H9 (cell line): ENCODE results near the gene SYCP2L. TPM values are rescaled to one million over a fixed set of nuclear protein-coding genes. Genes with fewer than 3 reads are reported as not detected.

Source experiments
- DNase-seq: peaks from one replicate; pipeline ENCODE4 v3.0.0-alpha.2; 2017
- H2AFZ ChIP-seq: one replicate; pipeline ENCODE4 v1.6.1; 2013; ENCODE audit warnings: mild to moderate bottlenecking, low read length, control low read depth, moderate library complexity
- H2AK5ac ChIP-seq: 2 replicates; pipeline ENCODE4 v1.6.1; 2013; ENCODE audit warnings: low read length, control low read depth, mixed read lengths; ENCODE audit not compliant: insufficient read length
- H2BK120ac ChIP-seq: one replicate; pipeline ENCODE4 v1.6.1; 2013; ENCODE audit warnings: low read depth, mild to moderate bottlenecking, low read length, control low read depth, inconsistent platforms; ENCODE audit not compliant: poor library complexity, severe bottlenecking
- H2BK12ac ChIP-seq: 2 replicates; pipeline ENCODE4 v1.6.1; 2013; ENCODE audit warnings: low read length, control low read depth, mixed read lengths, low read depth; ENCODE audit not compliant: insufficient read length
- H2BK15ac ChIP-seq: 2 replicates; pipeline ENCODE4 v1.6.1; 2013; ENCODE audit warnings: low read depth, low read length, control low read depth
- H2BK20ac ChIP-seq: one replicate; pipeline ENCODE4 v1.6.1; 2013; ENCODE audit warnings: low read depth, mild to moderate bottlenecking, low read length, control low read depth, inconsistent platforms; ENCODE audit not compliant: poor library complexity, severe bottlenecking
- H2BK5ac ChIP-seq: 2 replicates; pipeline ENCODE4 v1.6.1; 2013; ENCODE audit warnings: low read length, control low read depth, mixed read lengths; ENCODE audit not compliant: insufficient read length
- H3K14ac ChIP-seq: 2 replicates; pipeline ENCODE4 v1.6.1; 2013; ENCODE audit warnings: low read length, control low read depth; ENCODE audit not compliant: insufficient read depth
- H3K18ac ChIP-seq: 2 replicates; pipeline ENCODE4 v1.6.1; 2013; ENCODE audit warnings: low read depth, mild to moderate bottlenecking, mixed read lengths, low read length, control low read depth; ENCODE audit not compliant: insufficient read length
- H3K23ac ChIP-seq: 2 replicates; pipeline ENCODE4 v1.6.1; 2013; ENCODE audit warnings: low read length, control low read depth, mixed read lengths, low read depth; ENCODE audit not compliant: insufficient read length
- H3K23me2 ChIP-seq: 2 replicates; pipeline ENCODE4 v1.6.1; 2013; ENCODE audit warnings: low read depth, mild to moderate bottlenecking, mixed read lengths, low read length, control low read depth; ENCODE audit not compliant: insufficient read length, poor library complexity, severe bottlenecking
- H3K27ac ChIP-seq: 2 replicates; pipeline ENCODE4 v1.5.1; 2013; ENCODE audit warnings: low read length, control low read depth, mixed read lengths, low read depth; ENCODE audit not compliant: insufficient read length
- H3K27me3 ChIP-seq: 2 replicates; pipeline ENCODE4 v1.6.1; 2013; ENCODE audit warnings: low read length, control low read depth, inconsistent platforms; ENCODE audit not compliant: insufficient read depth
- H3K4ac ChIP-seq: 2 replicates; pipeline ENCODE4 v1.6.1; 2013; ENCODE audit warnings: low read depth, mild to moderate bottlenecking, control low read depth, inconsistent platforms, low read length, moderate library complexity
- H3K4me1 ChIP-seq: 2 replicates; pipeline ENCODE4 v1.6.1; 2013; ENCODE audit warnings: low read length, control low read depth, inconsistent platforms; ENCODE audit not compliant: insufficient read depth
- H3K4me2 ChIP-seq: 2 replicates; pipeline ENCODE4 v1.6.1; 2013; ENCODE audit warnings: low read length, control low read depth, mixed read lengths; ENCODE audit not compliant: insufficient read length, insufficient read depth
- H3K56ac ChIP-seq: 2 replicates; pipeline ENCODE4 v1.6.1; 2013; ENCODE audit warnings: low read depth, mild to moderate bottlenecking, mixed read lengths, low read length, control low read depth; ENCODE audit not compliant: insufficient read length
- H3K79me1 ChIP-seq: 2 replicates; pipeline ENCODE4 v1.6.1; 2013; ENCODE audit warnings: low read depth, mild to moderate bottlenecking, moderate library complexity, low read length, control low read depth, inconsistent platforms; ENCODE audit not compliant: insufficient read depth, poor library complexity, severe bottlenecking
- H3K79me2 ChIP-seq: 2 replicates; pipeline ENCODE4 v1.6.1; 2013; ENCODE audit warnings: low read length, control low read depth, inconsistent platforms; ENCODE audit not compliant: insufficient read depth
- H3K9ac ChIP-seq: 2 replicates; pipeline ENCODE4 v1.6.1; 2013; ENCODE audit warnings: low read length, control low read depth, mixed read lengths; ENCODE audit not compliant: insufficient read length; ENCODE audit errors: extremely low read depth
- H3K9me3 ChIP-seq: one replicate; pipeline ENCODE4 v1.6.1; 2013; ENCODE audit warnings: low read depth, low read length, inconsistent platforms; ENCODE audit not compliant: control insufficient read depth
- H3T11ph ChIP-seq: one replicate; pipeline ENCODE4 v1.6.1; 2013; ENCODE audit warnings: mild to moderate bottlenecking, low read length, control low read depth, inconsistent platforms
- H4K20me1 ChIP-seq: one replicate; pipeline ENCODE4 v1.6.1; 2013; ENCODE audit not compliant: control insufficient read depth, insufficient read length, insufficient read depth
- H4K5ac ChIP-seq: 2 replicates; pipeline ENCODE4 v1.6.1; 2013; ENCODE audit warnings: low read depth, mild to moderate bottlenecking, mixed read lengths, low read length, control low read depth; ENCODE audit not compliant: insufficient read length
- H4K8ac ChIP-seq: replicated peaks from 2 replicates; pipeline ENCODE4 v1.6.1; 2013; ENCODE audit warnings: low read length, control low read depth, mixed read lengths, low read depth; ENCODE audit not compliant: insufficient read length
- H4K91ac ChIP-seq: 2 replicates; pipeline ENCODE4 v1.6.1; 2013; ENCODE audit warnings: low read depth, mild to moderate bottlenecking, moderate library complexity, mixed read lengths, low read length, control low read depth; ENCODE audit not compliant: insufficient read length
- H3K27ac Mint-ChIP-seq, 3 experiments: 2 replicates in 2 of 3; 3 replicates in 1 of 3; pipeline ENCODE4 v1.8.0; 2020 to 2021; ENCODE audit warnings: mixed read lengths in 3 of 3, mild to moderate bottlenecking in 1 of 3, moderate library complexity in 1 of 3
- H3K27me3 Mint-ChIP-seq: 2 replicates; pipeline ENCODE4 v1.8.0; 2021; ENCODE audit warnings: low read depth, mild to moderate bottlenecking, moderate library complexity, mixed read lengths
- H3K36me3 Mint-ChIP-seq, 3 experiments: 2 replicates in 2 of 3; 3 replicates in 1 of 3; pipeline ENCODE4 v1.8.0; 2020 to 2021; ENCODE audit warnings: low read depth in 3 of 3, mixed read lengths in 3 of 3; ENCODE audit not compliant: insufficient read depth in 1 of 3
- H3K4me1 Mint-ChIP-seq, 2 experiments: 2 replicates each; pipeline ENCODE4 v1.8.0; 2020; ENCODE audit warnings: mixed read lengths in 2 of 2
- H3K4me3 Mint-ChIP-seq, 2 experiments: 2 replicates in 1 of 2; 3 replicates in 1 of 2; pipeline ENCODE4 v1.8.0; 2020 to 2021; ENCODE audit warnings: mild to moderate bottlenecking in 2 of 2, mixed read lengths in 2 of 2, moderate library complexity in 1 of 2
- H3K9me3 Mint-ChIP-seq, 2 experiments: 2 replicates in 1 of 2; 3 replicates in 1 of 2; pipeline ENCODE4 v1.8.0; 2020; ENCODE audit warnings: mild to moderate bottlenecking in 2 of 2, mixed read lengths in 2 of 2, moderate library complexity in 1 of 2
- CTCF ChIP-seq: fragments of 200-600 bp; sonication (generic); conservative IDR thresholded peaks from 3 replicates; pipeline ENCODE4 v1.8.0; 2021; ENCODE audit warnings: antibody characterized with exemption, mild to moderate bottlenecking
- WGBS: extraction: QIAGEN DNeasy Blood & Tissue Kit; methylation state at CpG from one replicate; pipeline ENCODE4 v1.1.7; 2013; ENCODE audit warnings: missing lambda C conversion rate, low lambda C conversion rate, mixed read lengths; ENCODE audit not compliant: insufficient read length; ENCODE audit errors: extremely low coverage; 5-methylcytosine and 5-hydroxymethylcytosine counted together
- total RNA-seq: library from RNA; stranded (reverse); gene quantifications from 2 replicates; pipeline ENCODE4 v1.2.1, GENCODE V29; 2021

The SYCP2L gene
- total RNA-seq, 1 experiment from 2014 or later: 3.5 TPM

- H3K9me3 Mint-ChIP-seq: no peaks in the 10 kb centered on the region
- no peak overlapping the region for H3K4me3 Mint-ChIP-seq
- WGBS: no CpG with 5 or more reads among the region's 5 CpGs
Observed at GRCh38 chr6:10947966-10948365, 61.1 kb downstream of the SYCP2L start.

More at GRCh38 chr6:10947966-10948365, 61.1 kb downstream of the SYCP2L start:
- no peaks in the 10 kb centered on the region for H3K4me1 ChIP-seq
- no peak overlapping the region for H3K18ac ChIP-seq
- no peak overlapping the region for H2AFZ ChIP-seq
- H3K14ac ChIP-seq: no peak overlapping the region
- no peak overlapping the region for H2BK20ac ChIP-seq
- H3K79me2 ChIP-seq: no peaks in the 10 kb centered on the region
- no peaks in the 10 kb centered on the region for H4K20me1 ChIP-seq
- no peak overlapping the region for H2BK120ac ChIP-seq
- no peak overlapping the region for H2BK5ac ChIP-seq
- H3K9ac ChIP-seq: no peak overlapping the region
- no peaks in the 10 kb centered on the region for H3K23me2 ChIP-seq
- no peak overlapping the region for H2BK15ac ChIP-seq
- no peaks in the 10 kb centered on the region for H3K27me3 ChIP-seq
- H2AK5ac ChIP-seq: no peak overlapping the region
- Mint-ChIP-seq H3K27ac (no peak overlapping the region), H3K4me1 (no peaks in the 10 kb centered on the region), H3K36me3 (no peaks in the 10 kb centered on the region; a peak in 1 of 7 replicates), H3K27me3 (peaks cover 2% of the 10 kb centered on the region; the same call in 1 of the 2 replicates)
- H3K4ac ChIP-seq: no peak overlapping the region
- H3K56ac ChIP-seq: no peak overlapping the region
- TF ChIP-seq CTCF: no peak
- no peak overlapping the region for H3T11ph ChIP-seq
- no peaks in the 10 kb centered on the region for H3K79me1 ChIP-seq
- H4K8ac ChIP-seq: no peak overlapping the region
- H4K5ac ChIP-seq: no peak overlapping the region
- no peak for DNase-seq
- H3K23ac ChIP-seq: no peak overlapping the region
- no peak overlapping the region for H2BK12ac ChIP-seq
- no peak overlapping the region for H4K91ac ChIP-seq
- no peak overlapping the region for H3K27ac ChIP-seq
- H3K9me3 ChIP-seq: no peaks in the 10 kb centered on the region
- H3K4me2 ChIP-seq: no peak overlapping the region
